Thoracic aorta (tissue), 2 donors: ENCODE data around the gene HPSE2. TPM values are rescaled to one million over a fixed set of nuclear protein-coding genes. Genes with fewer than 3 reads are reported as not detected.

Experiments used
- ATAC-seq: fragments of 150-250 bp; one replicate; pipeline ENCODE4 v1.8.0; 2017; ENCODE audit warnings: low read depth; ENCODE audit not compliant: insufficient number of reproducible peaks, low FRiP score
- DNase-seq: peaks from one replicate; pipeline ENCODE4 v3.0.0-alpha.2; 2020; ENCODE audit warnings: low spot score
- H3K27ac ChIP-seq, 2 donors: fragments of 200-600 bp; sonication (generic); 1 replicate in 1 of 2; 2 replicates in 1 of 2; pipeline ENCODE4 v1.5.1; 2016; ENCODE audit warnings: mild to moderate bottlenecking in 2 of 2, moderate library complexity in 2 of 2
- H3K27me3 ChIP-seq: fragments of 200-600 bp; sonication (generic); replicated peaks from 2 replicates; pipeline ENCODE4 v1.6.0; 2016; ENCODE audit warnings: mild to moderate bottlenecking; ENCODE audit not compliant: insufficient read depth
- H3K36me3 ChIP-seq: fragments of 200-600 bp; sonication (generic); one replicate; pipeline ENCODE4 v1.5.1; 2016
- H3K4me1 ChIP-seq, 2 donors: fragments of 200-600 bp; sonication (generic); 1 replicate in 1 of 2; 2 replicates in 1 of 2; pipeline versions ENCODE4 v1.5.1 to v1.6.0; 2016; ENCODE audit warnings: low read depth in 2 of 2, mild to moderate bottlenecking in 1 of 2; ENCODE audit not compliant: control insufficient read depth in 1 of 2
- H3K4me3 ChIP-seq: fragments of 200-600 bp; sonication (generic); 2 replicates; pipeline ENCODE4 v1.5.1; 2016; ENCODE audit warnings: mild to moderate bottlenecking
- H3K9me3 ChIP-seq: fragments of 200-600 bp; sonication (generic); 2 replicates; pipeline ENCODE4 v1.5.1; 2016
- CTCF ChIP-seq: fragments of 200-600 bp; sonication (generic); IDR thresholded peaks from one replicate; pipeline ENCODE4 v1.5.1; 2019; ENCODE audit warnings: antibody characterized with exemption
- total RNA-seq, 2 donors: library from RNA; depleted of rRNA; stranded (reverse); fragments of >200 nt; gene quantifications; one replicate each; pipeline versions ENCODE4 v1.1.0 to v1.2.3, GENCODE V29; 2016

HPSE2 gene
- total RNA-seq, 2 donors from 2014 or later, result 1.1 to 1.8 TPM

GRCh38 chr10:99080275-99080945, 155.2 kb downstream of the HPSE2 start:
- H3K27ac ChIP-seq, result peak overlapping the region in 1 of 2 donors; percentile 52

GRCh38 chr10:99062591-99062990, 173.1 kb downstream of the HPSE2 start:
- no peaks in the 10 kb centered on the region for H3K9me3 ChIP-seq
- no peak overlapping the region for H3K4me3 ChIP-seq
- no peak for ATAC-seq
- no peak for TF ChIP-seq CTCF
- H3K4me1 ChIP-seq, result no peaks in the 10 kb centered on the region
- H3K27ac ChIP-seq, result no peak overlapping the region
- H3K36me3 ChIP-seq, result no peaks in the 10 kb centered on the region
- no peak for DNase-seq
- no peaks in the 10 kb centered on the region for H3K27me3 ChIP-seq

More at GRCh38 chr10:99080275-99080945, 155.2 kb downstream of the HPSE2 start:
- H3K4me3 ChIP-seq, result no peak overlapping the region
- no peaks in the 10 kb centered on the region for H3K27me3 ChIP-seq
- TF ChIP-seq CTCF, result no peak
- H3K4me1 ChIP-seq, result peaks cover 34 to 67% of the 10 kb centered on the region in 2 donors
- DNase-seq (no peak), ATAC-seq (no peak)
- H3K36me3 ChIP-seq, result no peaks in the 10 kb centered on the region
- H3K9me3 ChIP-seq, result no peaks in the 10 kb centered on the region

GRCh38 chr10:99058762-99059161, 176.9 kb downstream of the HPSE2 start:
- DNase-seq (no peak), ATAC-seq (no peak)
- no peak for TF ChIP-seq CTCF
- no peak overlapping the region for H3K27ac ChIP-seq
- no peak overlapping the region for H3K4me3 ChIP-seq
- H3K36me3 ChIP-seq, result no peaks in the 10 kb centered on the region
- no peaks in the 10 kb centered on the region for H3K27me3 ChIP-seq
- no peaks in the 10 kb centered on the region for H3K9me3 ChIP-seq
- no peaks in the 10 kb centered on the region for H3K4me1 ChIP-seq

GRCh38 chr10:99057936-99058690, 177.5 kb downstream of the HPSE2 start:
- TF ChIP-seq CTCF, result no peak
- DNase-seq, result no peak
- H3K4me3 ChIP-seq, result no peak overlapping the region

GRCh38 chr10:99045671-99046070, 190.0 kb downstream of the HPSE2 start:
- H3K27ac ChIP-seq, result no peak overlapping the region
- H3K4me1 ChIP-seq, result no peaks in the 10 kb centered on the region
- no peak for TF ChIP-seq CTCF
- no peaks in the 10 kb centered on the region for H3K36me3 ChIP-seq
- no peak for DNase-seq
- no peak overlapping the region for H3K4me3 ChIP-seq
- H3K27me3 ChIP-seq, result no peaks in the 10 kb centered on the region
- peaks cover 5% of the 10 kb centered on the region for H3K9me3 ChIP-seq
- ATAC-seq, result no peak

More at GRCh38 chr10:99057936-99058690, 177.5 kb downstream of the HPSE2 start:
- no peak for ATAC-seq
- Histone ChIP-seq H3K36me3 (no peaks in the 10 kb centered on the region), H3K4me1 (no peaks in the 10 kb centered on the region), H3K27ac (no peak overlapping the region), H3K27me3 (no peaks in the 10 kb centered on the region), H3K9me3 (no peaks in the 10 kb centered on the region)
